Mucosa of descending colon (tissue), 3 donors: ENCODE measurements around the gene MYO10. TPM values are rescaled to one million over a fixed set of nuclear protein-coding genes. Genes with fewer than 3 reads are reported as not detected.

Experiments
- ATAC-seq: fragments of 200-7000 bp; cut with Tn5 transposase; one replicate; pipeline ENCODE4 v1.9.1; 2020; ENCODE audit warnings: mild to moderate bottlenecking, moderate library complexity
- DNase-seq, 3 donors: peaks; one replicate each; pipeline ENCODE4 v3.0.0-alpha.2; 2020
- H3K36me3 ChIP-seq: fragments of 200-600 bp; one replicate; pipeline ENCODE4 v1.8.0; 2021; ENCODE audit warnings: low read depth, mild to moderate bottlenecking
- H3K4me1 ChIP-seq: fragments of 200-600 bp; one replicate; pipeline ENCODE4 v1.8.0; 2021; ENCODE audit warnings: low read depth, mild to moderate bottlenecking
- H3K4me3 ChIP-seq: fragments of 200-600 bp; one replicate; pipeline ENCODE4 v1.8.0; 2021; ENCODE audit warnings: mild to moderate bottlenecking
- H3K9me3 ChIP-seq: fragments of 200-600 bp; one replicate; pipeline ENCODE4 v1.8.0; 2021; ENCODE audit warnings: mild to moderate bottlenecking
- intact Hi-C, 2 donors: fragments of 100-400 bp; cut with DNase I in 1 of 2; cut with micrococcal nuclease in 1 of 2; formaldehyde crosslinking; loops; one replicate each; pipeline versions ENCODE4 v1.11.0 to v1.11.1; 2022; cut with DNase I, micrococcal nuclease
- total RNA-seq, 3 donors: library from RNA; stranded (reverse); fragmentation: NEBNext Ultra II Directional in 2 of 3; extraction: Animal tissue kit (Norgen Biotek cat#: 25700) in 2 of 3; gene quantifications; one replicate each; pipeline versions ENCODE4 v1.2.1 to v1.2.4, GENCODE V29; 2021 to 2023
- TF ChIP-seq, protein P1 (sequence below): fragments of 200-600 bp; IDR thresholded peaks from one replicate; pipeline ENCODE4 v1.8.0; 2022; ENCODE audit warnings: antibody characterized with exemption, mild to moderate bottlenecking
- donor health status: DM: no; HTN: no; CAD: no; lungs with moderate emphysema.
- donor health status: DM: no; HTN: no; CAD: no.
- donor health status: DM: no; HTN: yes; CAD: no.

MYO10 gene
- total RNA-seq, 3 donors from 2014 or later, result 29.4 to 87.8 (median 61.3) TPM

DNA sequence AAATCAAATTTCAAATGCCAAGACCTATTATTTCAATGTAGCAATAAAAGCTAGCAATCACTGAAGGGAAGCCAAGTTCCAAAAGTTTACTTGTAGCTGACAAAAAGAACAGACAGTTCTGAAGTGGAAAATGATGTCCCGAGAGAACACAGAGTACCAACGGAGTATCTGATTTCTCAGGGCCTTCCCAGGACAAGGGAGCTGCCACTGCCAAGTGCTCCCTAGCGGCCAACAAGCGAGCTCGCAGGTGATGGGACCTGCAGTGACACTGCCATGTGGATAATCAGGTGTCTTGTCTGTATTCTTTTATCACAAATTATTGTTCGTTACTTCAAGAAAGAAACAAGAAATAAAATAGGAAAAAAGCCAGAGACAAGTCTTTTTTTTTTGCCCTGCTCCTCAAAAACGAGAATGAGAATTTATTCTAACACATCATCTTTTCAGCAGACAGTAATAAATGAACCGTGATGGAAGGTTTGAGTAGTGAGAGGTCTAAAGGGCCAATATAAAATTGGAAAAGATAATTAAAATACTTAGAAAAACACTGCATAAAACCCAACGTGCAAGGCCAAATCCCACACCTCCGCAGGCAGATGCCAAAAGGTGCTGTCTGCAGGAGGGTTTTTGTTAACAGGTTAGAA, 159.4 kb downstream of the MYO10 start:
- intact Hi-C loops, result no loop called here

DNA sequence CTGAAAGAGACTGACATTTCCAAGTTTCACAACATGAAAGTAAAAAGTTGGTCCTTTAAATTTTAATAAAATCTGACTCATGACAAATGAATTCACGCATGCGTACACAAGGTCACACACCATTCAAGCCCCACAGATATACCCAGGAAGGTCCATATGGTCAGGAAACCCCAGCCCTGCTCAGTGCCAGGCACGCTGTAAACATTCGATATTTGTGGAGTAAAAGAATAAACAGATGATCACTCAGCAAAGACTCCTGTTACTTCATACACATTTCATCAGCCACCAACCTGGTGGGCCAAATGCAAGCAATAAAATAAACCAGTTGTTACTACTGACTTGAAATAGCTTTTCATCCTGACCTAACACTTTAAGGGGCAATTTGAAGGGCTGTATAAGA, 161.3 kb downstream of the MYO10 start:
- Histone ChIP-seq H3K4me1 (no peaks in the 10 kb centered on the region), H3K36me3 (no peaks in the 10 kb centered on the region), H3K4me3 (no peak overlapping the region), H3K9me3 (no peaks in the 10 kb centered on the region)
- intact Hi-C loops, result no loop called here
- DNase-seq, result no peak
- no peak for ATAC-seq
- TF ChIP-seq, protein P1, sequence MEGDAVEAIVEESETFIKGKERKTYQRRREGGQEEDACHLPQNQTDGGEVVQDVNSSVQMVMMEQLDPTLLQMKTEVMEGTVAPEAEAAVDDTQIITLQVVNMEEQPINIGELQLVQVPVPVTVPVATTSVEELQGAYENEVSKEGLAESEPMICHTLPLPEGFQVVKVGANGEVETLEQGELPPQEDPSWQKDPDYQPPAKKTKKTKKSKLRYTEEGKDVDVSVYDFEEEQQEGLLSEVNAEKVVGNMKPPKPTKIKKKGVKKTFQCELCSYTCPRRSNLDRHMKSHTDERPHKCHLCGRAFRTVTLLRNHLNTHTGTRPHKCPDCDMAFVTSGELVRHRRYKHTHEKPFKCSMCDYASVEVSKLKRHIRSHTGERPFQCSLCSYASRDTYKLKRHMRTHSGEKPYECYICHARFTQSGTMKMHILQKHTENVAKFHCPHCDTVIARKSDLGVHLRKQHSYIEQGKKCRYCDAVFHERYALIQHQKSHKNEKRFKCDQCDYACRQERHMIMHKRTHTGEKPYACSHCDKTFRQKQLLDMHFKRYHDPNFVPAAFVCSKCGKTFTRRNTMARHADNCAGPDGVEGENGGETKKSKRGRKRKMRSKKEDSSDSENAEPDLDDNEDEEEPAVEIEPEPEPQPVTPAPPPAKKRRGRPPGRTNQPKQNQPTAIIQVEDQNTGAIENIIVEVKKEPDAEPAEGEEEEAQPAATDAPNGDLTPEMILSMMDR, result no peak

More for the DNA sequence above, 159.4 kb downstream of the MYO10 start:
- ATAC-seq, result peak; percentile 44
- H3K4me1 ChIP-seq, result no peaks in the 10 kb centered on the region
- TF ChIP-seq, protein P1, result no peak
- H3K36me3 ChIP-seq, result no peaks in the 10 kb centered on the region
- H3K4me3 ChIP-seq, result no peak overlapping the region
- DNase-seq, result peak in 1 of 3 donors; percentile 14
- no peaks in the 10 kb centered on the region for H3K9me3 ChIP-seq

DNA sequence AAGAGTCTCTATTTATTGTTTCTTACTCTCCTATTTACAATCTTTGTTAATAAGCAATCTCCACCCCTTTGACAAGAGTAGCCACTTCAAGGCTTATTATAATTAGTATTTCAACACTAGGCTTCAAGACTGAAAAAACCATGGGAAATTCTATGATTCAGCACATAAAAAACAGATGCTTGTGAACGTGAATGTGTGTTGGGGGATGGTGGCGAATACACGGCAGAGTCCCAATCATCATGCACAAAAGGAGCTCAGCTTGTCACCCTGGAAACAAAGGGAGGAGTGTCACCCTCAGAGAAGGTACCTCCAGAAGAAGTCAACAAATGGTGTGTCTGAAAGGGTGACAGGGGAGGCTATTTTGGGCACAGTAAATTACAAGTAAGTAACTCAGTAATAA, 162.1 kb downstream of the MYO10 start:
- H3K4me1 ChIP-seq, result no peaks in the 10 kb centered on the region
- no peaks in the 10 kb centered on the region for H3K9me3 ChIP-seq
- TF ChIP-seq, protein P1, result no peak
- no peak for DNase-seq
- no peaks in the 10 kb centered on the region for H3K36me3 ChIP-seq
- no peak overlapping the region for H3K4me3 ChIP-seq
- intact Hi-C loops, result no loop called here
- no peak for ATAC-seq

DNA sequence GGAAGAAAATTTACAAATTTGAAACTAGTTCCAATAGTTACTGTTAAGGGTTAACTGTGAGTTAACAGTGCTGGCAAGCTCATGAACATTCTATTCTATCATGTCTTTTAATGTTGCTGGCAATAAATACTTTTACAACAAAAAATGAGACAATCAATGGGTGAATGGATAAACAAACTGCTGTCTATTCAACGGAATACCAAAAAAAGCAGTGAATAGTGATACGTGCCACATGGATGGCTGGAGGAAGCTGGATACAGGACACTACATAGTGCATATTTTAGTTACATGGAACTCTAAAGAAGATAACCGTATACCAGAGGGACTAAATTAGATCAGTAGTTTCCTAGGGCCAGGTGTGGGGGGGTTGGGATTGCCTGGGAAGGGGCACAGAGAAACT, 163.5 kb downstream of the MYO10 start:
- no peaks in the 10 kb centered on the region for H3K4me1 ChIP-seq
- H3K9me3 ChIP-seq, result no peaks in the 10 kb centered on the region
- DNase-seq, result no peak
- intact Hi-C loops, result no loop called here
- TF ChIP-seq, protein P1, result no peak
- H3K36me3 ChIP-seq, result no peaks in the 10 kb centered on the region
- ATAC-seq, result no peak
- H3K4me3 ChIP-seq, result no peak overlapping the region

DNA sequence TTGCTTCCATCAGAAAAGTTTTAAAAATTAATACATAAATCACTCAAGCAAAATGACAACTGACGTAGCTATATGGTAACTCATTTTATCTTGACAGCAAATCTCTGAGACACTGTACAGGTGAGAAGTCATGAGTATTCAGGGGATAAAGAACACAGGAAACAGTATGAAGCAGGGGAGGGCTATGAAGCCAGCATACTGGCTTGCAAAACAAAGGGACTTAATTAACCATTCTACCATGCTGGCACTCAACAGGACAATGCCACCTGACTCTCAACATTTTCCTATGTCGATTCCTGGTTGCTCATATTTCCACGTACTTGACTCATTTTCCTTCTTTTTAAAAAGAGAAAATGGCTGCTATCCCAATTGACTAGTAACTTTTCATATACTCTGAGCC, 167.9 kb downstream of the MYO10 start:
- no peaks in the 10 kb centered on the region for H3K36me3 ChIP-seq
- ATAC-seq (no peak), DNase-seq (no peak)
- TF ChIP-seq, protein P1, result no peak
- intact Hi-C loops, result no loop called here
- H3K9me3 ChIP-seq, result no peaks in the 10 kb centered on the region
- no peak overlapping the region for H3K4me3 ChIP-seq
- no peaks in the 10 kb centered on the region for H3K4me1 ChIP-seq

DNA sequence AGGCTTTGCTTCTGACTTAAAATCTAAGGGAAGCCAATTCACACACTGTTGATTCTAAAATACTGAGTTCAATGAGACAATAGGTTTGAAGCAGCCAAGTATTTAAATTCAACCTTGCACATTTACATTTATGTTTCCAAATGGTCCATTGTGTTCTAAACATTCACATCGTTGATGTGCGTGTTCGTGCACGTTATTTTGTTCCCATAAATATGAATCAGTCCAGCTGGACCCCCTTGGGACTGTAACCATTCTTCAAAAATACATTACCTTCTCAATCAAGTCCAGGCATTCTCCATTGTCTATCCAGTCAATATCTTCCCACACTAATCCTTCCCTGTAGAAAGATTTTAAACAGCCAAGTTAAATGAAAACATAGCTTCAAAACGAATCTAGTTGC, 172.9 kb downstream of the MYO10 start:
- TF ChIP-seq, protein P1, result no peak
- Histone ChIP-seq H3K4me1 (no peaks in the 10 kb centered on the region), H3K9me3 (no peaks in the 10 kb centered on the region), H3K36me3 (no peaks in the 10 kb centered on the region), H3K4me3 (no peak overlapping the region)
- ATAC-seq, result no peak
- intact Hi-C loops, result no loop called here
- DNase-seq, result no peak
